ENCODE measurements around the gene CD164L2. TPM values are rescaled to one million over a fixed set of nuclear protein-coding genes. Genes with fewer than 3 reads are reported as not detected.
"Not testable (repeated sequence)": the region's sequence is repeated elsewhere in the genome, so short reads cannot be mapped to it uniquely, and the experiment has no call there.

Gene CD164L2
- total RNA-seq, 1 experiment from 2014 or later: not detected

DNA sequence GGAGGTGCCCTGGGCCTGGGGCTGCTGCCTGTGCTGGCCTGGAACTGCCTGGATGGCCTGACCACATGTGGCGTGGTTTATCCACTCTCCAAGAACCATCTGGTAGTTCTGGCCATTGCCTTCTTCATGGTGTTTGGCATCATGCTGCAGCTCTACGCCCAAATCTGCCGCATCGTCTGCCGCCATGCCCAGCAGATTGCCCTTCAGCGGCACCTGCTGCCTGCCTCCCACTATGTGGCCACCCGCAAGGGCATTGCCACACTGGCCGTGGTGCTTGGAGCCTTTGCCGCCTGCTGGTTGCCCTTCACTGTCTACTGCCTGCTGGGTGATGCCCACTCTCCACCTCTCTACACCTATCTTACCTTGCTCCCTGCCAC lies 11.1 kb upstream of the CD164L2 start:
- DNase-seq (ENCODE audit: low read depth, low spot score): no peak
- in situ Hi-C loops (cut with HindIII; ENCODE audit: low pct_unique_long_range_greater_than_20kb, low sequenced_read_pairs): no loop called here

DNA sequence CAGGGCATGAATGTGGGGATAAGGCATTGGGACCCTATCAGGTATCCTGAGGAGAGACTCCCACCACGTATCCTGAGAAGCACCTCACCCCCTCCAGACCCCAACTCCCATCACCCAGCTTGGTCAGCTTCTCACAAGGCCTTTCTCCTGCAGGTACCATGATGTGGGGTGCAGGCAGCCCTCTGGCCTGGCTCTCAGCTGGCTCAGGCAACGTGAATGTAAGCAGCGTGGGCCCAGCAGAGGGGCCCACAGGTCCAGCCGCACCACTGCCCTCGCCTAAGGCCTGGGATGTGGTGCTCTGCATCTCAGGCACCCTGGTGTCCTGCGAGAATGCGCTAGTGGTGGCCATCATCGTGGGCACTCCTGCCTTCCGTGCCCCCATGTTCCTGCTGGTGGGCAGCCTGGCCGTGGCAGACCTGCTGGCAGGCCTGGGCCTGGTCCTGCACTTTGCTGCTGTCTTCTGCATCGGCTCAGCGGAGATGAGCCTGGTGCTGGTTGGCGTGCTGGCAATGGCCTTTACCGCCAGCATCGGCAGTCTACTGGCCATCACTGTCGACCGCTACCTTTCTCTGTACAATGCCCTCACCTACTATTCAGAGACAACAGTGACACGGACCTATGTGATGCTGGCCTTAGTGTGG lies 10.6 kb upstream of the CD164L2 start:
- DNase-seq (ENCODE audit: low read depth, low spot score): no peak
- in situ Hi-C loops (cut with HindIII; ENCODE audit: low pct_unique_long_range_greater_than_20kb, low sequenced_read_pairs): no loop called here

DNA sequence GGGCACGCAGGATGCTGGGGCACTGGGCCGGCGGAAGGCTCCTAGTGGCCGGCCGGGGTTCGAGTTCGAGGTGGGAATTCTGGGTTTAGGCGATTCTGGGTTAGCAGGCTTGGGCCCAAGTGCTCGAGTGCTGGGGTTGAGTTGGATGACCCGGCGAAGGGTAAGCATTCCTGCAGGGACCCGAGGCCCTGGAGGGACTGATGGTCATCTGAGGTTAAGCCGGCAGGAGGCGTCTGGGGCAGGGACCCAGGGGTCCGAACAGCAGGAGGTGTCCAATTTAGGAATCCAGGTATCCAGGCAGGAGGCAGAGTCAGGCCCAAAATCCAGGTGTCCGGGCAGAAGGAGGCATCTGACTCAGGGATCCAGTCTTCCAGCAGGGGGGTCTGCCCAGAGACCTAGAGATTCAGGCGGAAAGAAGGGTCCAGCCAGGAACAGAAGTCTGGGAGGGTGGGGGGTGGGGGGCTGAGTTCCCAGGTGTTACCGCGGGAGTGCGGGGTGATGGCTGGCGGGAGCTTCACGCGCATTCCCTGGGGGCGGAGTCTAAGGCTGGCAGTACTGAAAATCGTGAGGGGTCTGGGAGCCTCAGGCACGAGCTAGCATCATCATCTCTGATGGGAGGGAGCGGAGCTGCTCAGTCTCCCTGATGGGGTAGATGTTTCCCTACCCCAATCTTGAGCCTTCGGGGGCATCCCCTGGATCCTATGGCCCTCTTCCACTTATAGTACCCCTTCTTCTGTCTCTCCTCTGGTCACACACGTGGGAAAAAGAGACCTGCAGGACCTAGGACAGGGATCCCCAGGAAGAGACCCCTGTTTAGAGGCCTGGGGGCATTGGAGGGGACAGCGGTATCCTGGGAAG lies 9.9 kb upstream of the CD164L2 start:
- in situ Hi-C loops (cut with HindIII; ENCODE audit: low pct_unique_long_range_greater_than_20kb, low sequenced_read_pairs): no loop called here
- DNase-seq (ENCODE audit: low read depth, low spot score): no peak

DNA sequence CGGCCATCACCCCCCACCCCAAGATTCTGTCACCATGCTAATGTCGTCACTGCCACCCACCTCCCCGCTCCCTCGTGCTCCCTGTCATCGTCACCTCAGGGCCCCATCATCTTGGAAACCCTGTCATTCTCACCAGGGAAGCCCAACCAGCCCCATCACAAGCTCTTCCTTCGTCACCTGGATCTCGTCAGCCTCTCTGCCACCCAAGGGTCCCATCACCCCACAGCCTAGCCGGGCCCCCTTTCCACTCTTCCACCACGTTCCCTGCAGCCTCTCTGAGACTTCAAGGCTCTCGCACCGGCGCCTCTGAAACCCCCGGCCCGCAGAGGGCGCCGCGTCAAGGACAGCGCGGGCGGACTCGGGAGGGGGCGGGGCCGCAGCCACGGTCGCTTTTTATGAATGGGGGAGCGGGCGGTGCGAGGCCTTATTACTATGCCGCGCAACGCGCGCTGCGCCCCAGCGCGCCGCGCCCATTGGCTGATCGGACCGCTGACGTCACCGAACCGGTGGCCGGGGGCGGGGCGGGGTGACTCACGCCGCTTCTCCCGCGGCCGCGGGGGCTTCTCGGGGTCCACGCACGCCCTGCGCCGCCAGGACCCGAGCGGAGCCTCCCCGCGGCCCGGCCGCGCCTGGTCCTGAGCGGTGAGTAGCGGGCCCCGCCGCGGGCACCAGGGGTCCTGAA lies 9.1 kb upstream of the CD164L2 start, which contains the start of gene GPR3:
Gene GPR3 (plus strand): TSS at position 527 of the 682 bp plus-strand sequence. CDS start 1,177 bp downstream, outside the sequence.
- DNase-seq (ENCODE audit: low read depth, low spot score): peak; percentile 84

DNA sequence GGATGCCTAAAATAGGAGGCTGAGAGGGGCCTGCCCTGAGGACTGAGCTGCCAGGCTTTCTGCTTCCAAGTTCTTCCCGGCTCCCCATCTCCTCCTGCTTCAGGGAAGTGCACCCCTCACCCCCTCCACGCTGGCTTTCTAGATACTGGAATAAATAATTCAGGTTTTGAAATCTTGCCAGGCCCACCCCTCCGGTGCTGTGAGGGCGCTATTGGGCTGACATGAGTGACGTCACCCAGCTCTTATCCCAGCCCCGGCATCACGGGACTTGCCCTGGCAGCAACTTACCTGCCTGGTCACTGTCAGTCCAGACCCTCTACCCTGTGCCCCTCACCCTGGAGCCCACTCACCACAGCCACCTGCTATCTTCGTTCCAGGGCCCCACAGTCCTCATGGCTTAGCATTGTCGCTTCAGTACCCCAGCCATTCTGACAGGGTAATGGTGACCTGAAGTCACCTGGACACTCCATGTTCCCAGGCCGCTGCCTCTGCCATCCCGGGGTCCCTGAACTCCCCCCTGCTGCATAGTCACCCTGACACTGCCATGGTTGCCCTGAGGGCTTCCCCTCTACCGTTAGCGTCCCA lies 8.5 kb upstream of the CD164L2 start:
- peak; percentile 38 for DNase-seq (ENCODE audit: low read depth, low spot score)
- in situ Hi-C loops (cut with HindIII; ENCODE audit: low pct_unique_long_range_greater_than_20kb, low sequenced_read_pairs): no loop called here

More for the DNA sequence above, 9.1 kb upstream of the CD164L2 start, which contains the start of gene GPR3:
- in situ Hi-C loops (cut with HindIII; ENCODE audit: low pct_unique_long_range_greater_than_20kb, low sequenced_read_pairs): no loop called here

DNA sequence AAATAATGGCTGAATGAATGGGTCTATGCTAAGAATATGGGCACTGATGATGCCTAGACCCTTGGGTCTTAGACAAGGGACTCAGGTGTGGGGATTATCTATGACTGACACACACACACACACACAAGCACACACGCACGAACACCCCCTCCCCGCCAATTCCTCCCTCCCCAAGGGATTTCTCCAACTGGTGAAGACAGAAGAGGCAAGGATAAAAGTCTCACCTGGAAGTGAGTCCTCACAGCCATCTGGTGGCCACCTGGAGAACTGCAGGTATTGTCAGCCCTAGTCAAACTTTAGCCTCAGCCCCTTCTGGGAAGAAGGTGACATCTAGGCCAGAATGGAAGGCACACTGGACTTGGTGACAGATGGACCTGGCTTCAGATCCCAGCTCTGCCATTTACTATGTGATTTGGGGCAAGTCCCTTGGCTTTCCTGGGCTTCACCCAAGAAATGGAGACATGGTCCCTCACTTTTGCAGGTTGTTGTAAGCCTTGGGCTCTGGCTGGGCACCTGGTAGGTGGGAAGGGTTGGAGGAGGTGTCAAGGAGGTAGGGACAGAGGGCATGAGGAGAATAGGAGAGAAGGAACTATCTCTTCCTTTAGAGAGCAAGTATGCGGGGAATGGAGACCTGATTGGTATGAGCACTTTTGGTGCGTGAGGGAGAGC lies 5.3 kb upstream of the CD164L2 start:
- DNase-seq (ENCODE audit: low read depth, low spot score): peak; percentile 63
- in situ Hi-C loops (cut with HindIII; ENCODE audit: low pct_unique_long_range_greater_than_20kb, low sequenced_read_pairs): no loop called here

DNA sequence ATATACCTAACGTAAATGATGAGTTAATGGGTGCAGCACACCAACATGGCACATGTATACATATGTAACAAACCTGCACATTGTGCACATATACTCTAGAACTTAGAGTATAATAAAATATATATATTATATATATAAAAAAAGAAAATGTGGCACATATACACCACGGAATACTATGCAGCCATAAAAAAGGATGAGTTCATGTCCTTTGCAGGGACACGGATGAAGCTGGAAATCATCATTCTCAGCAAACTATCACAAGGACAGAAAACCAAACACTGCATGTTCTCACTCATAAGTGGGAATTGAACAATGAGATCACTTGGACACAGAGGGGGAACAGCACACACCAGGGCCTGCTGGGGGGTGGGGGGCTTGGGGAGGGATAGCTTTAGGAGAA lies 1.7 kb upstream of the CD164L2 start:
- in situ Hi-C loops (cut with HindIII; ENCODE audit: low pct_unique_long_range_greater_than_20kb, low sequenced_read_pairs); DNase-seq (ENCODE audit: low read depth, low spot score): not testable (repeated sequence)

DNA sequence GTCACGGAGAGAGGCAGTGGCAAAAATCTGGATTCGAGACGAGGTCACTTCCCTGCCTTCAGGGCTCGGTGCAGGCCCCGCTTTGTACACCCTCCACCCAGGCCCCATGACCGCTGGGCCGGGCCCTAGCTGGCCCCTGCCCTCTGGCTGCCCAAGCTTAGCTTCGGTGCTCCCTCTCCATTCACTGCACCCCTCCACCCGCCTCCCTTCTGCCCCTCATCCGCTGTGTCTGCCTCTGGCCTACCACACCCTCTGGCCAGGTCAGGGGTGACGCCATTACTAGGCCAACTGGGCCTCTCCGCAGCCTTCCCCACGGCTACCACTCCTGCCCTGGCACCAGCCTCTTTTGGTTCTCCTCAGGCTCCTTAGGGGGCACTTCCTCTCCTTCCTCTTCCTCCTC lies 528 bp upstream of the CD164L2 start:
- no peak for DNase-seq (ENCODE audit: low read depth, low spot score)
- in situ Hi-C loops (cut with HindIII; ENCODE audit: low pct_unique_long_range_greater_than_20kb, low sequenced_read_pairs): no loop called here

DNA sequence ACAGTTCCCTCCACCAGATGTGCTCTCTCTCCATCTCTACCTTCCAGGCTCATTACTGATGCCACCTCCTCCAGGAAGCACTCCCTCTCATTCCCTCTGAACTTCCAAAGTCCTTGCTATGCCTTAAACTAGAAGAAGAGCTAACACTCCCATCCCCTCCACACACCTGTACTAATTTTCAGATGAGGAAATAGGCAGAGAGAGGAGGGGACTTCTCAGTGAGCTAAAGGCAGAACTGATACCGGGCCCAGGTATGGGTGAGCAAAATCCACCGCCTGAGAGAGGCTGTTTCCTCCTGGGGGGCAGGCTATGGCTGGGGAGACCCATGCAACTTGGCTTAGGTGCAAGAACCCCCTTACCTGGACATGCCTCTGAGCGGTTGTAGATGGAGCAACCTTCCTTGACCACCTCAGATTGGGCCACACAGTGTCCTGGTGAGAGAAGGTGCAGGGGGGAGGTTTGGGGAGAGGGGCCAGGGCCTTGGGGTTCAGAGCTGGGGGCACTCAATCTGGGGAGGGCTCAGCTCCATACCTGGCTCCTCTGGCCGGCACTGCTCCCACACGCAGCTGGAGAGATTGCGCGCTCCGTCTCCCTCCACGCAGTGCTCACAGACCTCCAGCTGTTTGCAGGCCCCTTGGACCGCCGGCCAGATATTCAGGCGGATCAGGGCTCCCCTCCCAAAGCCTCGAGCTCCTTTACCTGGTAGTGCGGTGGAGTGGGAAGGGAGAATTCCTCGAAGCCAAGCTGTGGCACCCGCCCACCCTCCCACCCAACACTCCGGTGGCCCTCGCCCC lies 967 bp downstream of the CD164L2 start:
- DNase-seq (ENCODE audit: low read depth, low spot score): no peak
- in situ Hi-C loops (cut with HindIII; ENCODE audit: low pct_unique_long_range_greater_than_20kb, low sequenced_read_pairs): no loop called here

DNA sequence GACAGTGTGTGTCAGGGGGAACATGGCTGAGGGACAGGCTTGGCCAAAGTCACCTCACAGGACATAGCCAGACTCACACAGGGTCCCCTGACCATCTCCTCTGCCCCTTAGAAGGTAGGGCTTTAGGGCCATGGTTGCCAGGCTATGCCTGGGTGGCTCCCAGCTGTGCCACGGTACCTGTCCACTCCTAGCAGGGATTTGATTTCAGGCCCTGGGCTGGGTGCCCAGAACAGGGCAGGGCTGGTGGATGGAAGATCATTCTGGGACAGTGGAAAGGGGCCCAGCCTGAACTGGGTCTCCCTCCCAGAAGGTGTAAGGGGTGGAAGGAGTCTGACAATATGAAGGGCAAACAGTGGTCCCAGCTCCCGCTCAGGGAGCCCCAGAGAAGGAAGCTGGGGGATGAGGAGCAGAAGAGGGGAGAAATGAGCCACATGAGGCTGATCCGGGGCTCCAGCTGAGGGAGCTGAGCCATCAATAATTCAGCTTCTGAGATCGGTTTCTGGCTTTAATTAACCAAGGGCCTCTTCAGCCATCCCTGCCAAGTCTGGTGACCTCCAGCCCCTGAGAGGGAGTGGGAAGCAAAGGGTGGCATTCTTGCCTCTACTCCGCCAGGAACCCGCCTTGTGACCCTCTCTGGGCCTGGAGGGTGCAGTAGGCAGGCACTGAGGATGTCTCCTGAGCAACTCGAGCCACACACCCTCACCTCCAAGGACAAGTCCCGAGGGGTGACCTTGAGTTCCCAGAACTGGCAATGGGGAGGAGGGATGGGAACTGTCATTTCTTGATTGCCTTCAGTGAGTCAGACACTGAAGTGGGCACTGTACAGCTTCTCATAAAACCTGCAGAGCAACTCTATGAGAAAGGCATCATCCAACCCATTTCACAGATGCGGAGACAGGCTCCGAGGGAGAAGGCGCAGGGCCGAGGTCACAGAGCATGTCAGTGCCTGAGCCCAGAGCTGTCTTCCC lies 2.1 kb downstream of the CD164L2 start:
- in situ Hi-C loops (cut with HindIII; ENCODE audit: low pct_unique_long_range_greater_than_20kb, low sequenced_read_pairs): no loop called here
- no peak for DNase-seq (ENCODE audit: low read depth, low spot score)

DNA sequence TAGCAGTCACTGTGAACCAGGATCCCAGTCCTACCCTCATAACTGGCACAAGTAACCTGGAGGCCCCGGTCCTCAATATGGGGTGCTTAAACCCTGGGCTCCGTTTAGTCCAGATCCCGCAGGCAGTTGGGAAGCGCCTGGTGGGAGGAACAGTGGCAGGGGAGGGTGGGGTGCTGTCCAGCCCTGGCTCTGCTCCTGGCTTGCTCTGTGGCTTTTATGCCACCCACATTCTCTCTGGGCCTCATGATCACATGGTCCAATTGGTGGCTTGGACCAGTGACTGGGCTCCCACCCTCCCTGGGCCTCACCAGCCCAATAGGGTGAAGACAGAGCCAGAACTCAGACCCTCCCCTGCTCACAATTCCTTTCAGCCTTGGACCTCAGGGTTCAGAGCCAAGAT lies 2.9 kb downstream of the CD164L2 start:
- in situ Hi-C loops (cut with HindIII; ENCODE audit: low pct_unique_long_range_greater_than_20kb, low sequenced_read_pairs): no loop called here
- DNase-seq (ENCODE audit: low read depth, low spot score): no peak

DNA sequence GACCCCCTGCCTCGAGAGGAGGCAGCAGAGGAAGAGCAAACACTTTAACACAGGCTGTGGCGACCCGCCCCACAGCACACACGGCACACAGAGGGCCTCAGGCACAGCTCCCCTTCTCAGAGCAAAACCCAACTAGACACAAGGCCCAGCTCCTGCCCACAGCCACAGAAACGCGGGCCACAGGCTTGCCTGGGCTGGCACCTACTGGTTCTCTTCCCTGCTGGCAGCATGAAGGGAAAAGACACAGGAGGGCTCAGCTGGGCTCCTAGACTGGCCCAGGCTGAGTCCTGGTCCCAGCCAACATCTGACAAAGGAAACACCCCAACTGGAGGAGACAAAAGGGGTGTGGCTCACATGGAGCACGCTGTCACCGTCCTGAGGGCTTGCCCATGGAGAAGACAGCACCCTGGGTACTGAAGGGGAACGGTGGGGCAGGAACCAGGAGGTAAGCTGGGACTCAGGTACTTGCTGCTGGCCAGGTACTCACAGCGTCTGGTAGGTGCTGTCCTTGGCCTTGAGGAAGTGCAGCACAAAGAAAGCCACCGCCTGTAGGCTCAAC lies 3.5 kb downstream of the CD164L2 start:
- DNase-seq (ENCODE audit: low read depth, low spot score): no peak
- in situ Hi-C loops (cut with HindIII; ENCODE audit: low pct_unique_long_range_greater_than_20kb, low sequenced_read_pairs): no loop called here

DNA sequence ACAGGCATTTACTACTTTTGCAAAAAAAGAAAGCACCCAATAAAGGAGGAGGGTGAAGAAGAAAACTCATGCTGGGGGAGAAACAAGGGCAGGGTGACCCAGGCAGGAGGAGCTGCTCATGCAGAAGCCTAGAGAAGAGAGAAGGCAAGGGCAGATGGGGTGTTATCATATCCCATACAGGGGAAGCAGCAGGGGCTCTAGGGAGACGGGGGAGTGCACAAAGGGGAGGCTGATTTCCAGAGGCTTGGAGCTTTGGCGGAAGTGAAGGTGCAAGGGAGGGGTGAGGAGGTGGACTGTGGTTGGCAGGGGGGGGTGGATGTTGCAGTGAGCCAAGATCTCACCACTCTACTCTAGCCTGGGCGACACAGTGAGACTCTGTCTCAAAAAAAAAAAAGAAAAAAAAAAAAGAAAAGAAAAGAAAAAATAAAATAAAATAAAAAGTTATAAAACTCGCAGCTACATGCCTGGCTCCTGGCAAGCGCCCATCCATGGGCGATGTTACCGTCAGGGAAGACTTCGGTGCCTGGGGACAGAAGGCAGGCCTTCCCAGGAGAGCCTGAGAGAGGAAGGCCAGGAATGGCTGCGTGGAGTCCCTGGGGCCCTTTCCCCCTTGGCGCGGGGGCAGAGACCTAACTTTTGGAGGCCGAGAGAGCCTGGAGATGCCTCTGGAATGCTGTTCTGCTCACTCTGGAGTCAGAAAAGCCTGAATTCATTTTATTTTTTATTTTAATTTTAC lies 5.2 kb downstream of the CD164L2 start:
- in situ Hi-C loops (cut with HindIII; ENCODE audit: low pct_unique_long_range_greater_than_20kb, low sequenced_read_pairs): no loop called here
- DNase-seq (ENCODE audit: low read depth, low spot score): no peak

DNA sequence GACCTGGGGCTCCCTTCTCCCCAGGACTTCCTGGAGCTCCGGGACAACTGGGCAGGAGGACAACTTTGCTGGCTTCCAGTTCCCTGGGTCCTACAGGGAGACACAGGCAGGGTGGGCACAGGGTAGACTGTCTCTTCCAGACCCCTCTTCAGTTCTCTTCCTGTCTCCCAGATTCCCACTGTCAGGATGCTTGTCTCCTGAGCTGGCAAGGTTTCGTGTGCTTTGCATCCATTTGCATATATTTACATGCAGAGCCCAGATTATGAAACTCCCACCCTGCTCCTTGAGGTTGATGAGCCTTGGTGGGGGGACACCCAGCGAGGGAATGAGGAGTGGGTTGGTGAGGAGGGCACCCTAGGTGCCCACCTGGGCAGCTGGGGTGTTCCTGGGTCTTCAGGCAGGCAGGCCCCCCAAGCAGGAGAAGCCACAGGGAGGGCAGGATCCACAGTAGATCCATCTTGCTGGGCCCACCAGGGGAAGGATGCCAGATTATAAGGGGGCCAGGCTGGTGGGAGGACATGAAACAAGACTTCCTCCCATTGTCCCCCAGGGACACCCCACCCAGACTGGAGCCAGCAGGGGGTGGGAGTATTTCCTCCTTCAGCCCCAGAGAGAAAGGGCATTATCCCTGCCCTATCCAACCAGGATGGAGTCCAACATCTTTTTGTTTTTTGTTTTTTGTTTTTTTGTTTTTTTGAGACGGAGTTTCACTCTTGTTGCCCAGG lies 8.6 kb downstream of the CD164L2 start, which contains the start of gene FCN3:
Gene FCN3 (minus strand): TSS at position 463 of the 725 bp plus-strand sequence. CDS start 6 bp downstream, at position 457.
- no peak for DNase-seq (ENCODE audit: low read depth, low spot score)
- in situ Hi-C loops (cut with HindIII; ENCODE audit: low pct_unique_long_range_greater_than_20kb, low sequenced_read_pairs): no loop called here

All from SK-MEL-5 (cell line).